ENCODE measurements around the gene TASP1. TPM values are rescaled to one million over a fixed set of nuclear protein-coding genes. Genes with fewer than 3 reads are reported as not detected.

TASP1 gene
- total and polyA plus RNA-seq, 12 donors, result 3.6 to 13.0 (median 9.6) TPM

DNA sequence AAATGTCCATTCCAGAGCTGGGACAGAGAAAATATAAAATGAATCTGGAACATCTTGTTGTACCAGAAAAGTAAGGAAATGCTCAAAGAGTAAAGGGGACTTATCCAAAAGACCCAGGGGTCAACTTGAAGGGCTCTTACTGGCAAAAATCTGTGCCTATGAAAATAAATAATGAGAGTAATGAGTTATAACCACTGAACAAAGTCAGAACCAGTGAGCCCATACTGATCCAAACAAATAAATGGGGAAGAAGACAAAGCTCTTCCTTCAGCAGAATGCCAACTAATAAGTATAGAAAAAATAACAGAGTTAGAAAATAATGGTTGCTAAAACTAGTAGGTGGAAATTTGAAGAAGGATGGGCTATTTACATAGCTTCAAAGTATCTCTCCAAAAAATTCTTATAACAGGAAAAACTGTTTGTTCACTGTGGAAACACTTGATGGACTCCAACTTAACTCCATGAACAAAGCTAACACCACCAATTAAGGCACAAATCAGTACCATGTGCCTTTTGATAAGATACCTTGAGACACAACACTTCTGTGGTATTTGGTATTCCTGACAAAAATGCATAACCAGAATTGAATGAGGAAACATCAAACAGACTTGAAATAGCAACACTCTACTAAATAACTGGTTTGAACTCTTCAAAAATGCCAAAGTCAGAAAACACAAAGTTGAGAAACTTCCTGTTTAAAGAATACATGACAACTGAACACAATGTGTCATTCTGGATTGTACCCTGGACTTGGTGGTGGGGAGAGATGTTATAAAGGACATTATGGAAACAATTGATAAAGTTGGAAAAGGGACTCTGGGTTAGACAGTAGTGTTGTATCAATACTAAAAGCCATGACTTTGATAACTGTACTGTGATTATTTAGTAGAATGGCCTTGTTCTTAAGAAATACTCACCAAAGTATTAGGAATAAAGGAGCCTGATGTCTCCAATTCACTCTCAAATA, 220.2 kb downstream of the TASP1 start:
- Histone ChIP-seq H3K27ac (no peak overlapping the region), H3K27me3 (no peaks in the 10 kb centered on the region), H3K36me3 (replicated peaks in 1 of 2) (no peaks in the 10 kb centered on the region), H3K9me3 (replicated peaks in 1 of 3) (no peaks in the 10 kb centered on the region), H3K4me3 (no peak overlapping the region), H3K4me1 (replicated peaks in 1 of 2) (no peaks in the 10 kb centered on the region)
- intact Hi-C loops (cut with DNase I), result no loop called here
- TF ChIP-seq, protein P1, sequence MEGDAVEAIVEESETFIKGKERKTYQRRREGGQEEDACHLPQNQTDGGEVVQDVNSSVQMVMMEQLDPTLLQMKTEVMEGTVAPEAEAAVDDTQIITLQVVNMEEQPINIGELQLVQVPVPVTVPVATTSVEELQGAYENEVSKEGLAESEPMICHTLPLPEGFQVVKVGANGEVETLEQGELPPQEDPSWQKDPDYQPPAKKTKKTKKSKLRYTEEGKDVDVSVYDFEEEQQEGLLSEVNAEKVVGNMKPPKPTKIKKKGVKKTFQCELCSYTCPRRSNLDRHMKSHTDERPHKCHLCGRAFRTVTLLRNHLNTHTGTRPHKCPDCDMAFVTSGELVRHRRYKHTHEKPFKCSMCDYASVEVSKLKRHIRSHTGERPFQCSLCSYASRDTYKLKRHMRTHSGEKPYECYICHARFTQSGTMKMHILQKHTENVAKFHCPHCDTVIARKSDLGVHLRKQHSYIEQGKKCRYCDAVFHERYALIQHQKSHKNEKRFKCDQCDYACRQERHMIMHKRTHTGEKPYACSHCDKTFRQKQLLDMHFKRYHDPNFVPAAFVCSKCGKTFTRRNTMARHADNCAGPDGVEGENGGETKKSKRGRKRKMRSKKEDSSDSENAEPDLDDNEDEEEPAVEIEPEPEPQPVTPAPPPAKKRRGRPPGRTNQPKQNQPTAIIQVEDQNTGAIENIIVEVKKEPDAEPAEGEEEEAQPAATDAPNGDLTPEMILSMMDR (IDR thresholded peaks at IDR 0.05), result no peak
- TF ChIP-seq POLR2A (IDR thresholded peaks at IDR 0.05), result no peak
- DNase-seq, result no peak

DNA sequence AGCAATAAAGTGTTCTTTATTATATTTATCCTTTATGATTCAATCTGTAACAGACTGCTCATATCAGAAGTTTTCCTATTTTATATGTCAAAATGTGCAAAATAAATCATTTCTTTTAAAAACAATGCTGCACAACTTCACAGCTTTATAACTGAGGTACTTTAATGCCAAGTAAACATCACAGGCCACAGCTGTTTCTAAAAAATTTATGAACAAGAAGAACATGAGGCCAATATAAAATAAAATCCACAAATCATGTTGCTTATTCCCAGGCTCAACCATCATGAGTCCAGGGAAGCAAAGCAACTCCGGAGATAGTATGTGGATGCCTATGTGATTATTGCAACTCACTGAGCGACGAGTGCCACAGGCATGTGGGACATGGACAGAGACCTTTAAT, 222.2 kb downstream of the TASP1 start:
- no peaks in the 10 kb centered on the region for H3K36me3 ChIP-seq (replicated peaks in 1 of 2)
- H3K4me3 ChIP-seq, result no peak overlapping the region
- no peak overlapping the region for H3K27ac ChIP-seq
- no peaks in the 10 kb centered on the region for H3K4me1 ChIP-seq (replicated peaks in 1 of 2)
- no peaks in the 10 kb centered on the region for H3K9me3 ChIP-seq (replicated peaks in 1 of 3)
- intact Hi-C loops (cut with DNase I), result no loop called here
- WGBS, 4 donors, result 84 to 97% (median 94%) methylated on average over 3 of the region's 3 CpGs
- H3K27me3 ChIP-seq, result no peaks in the 10 kb centered on the region
- no peak for DNase-seq
- TF ChIP-seq, protein P1 (IDR thresholded peaks at IDR 0.05), result no peak
- TF ChIP-seq POLR2A (IDR thresholded peaks at IDR 0.05), result no peak

DNA sequence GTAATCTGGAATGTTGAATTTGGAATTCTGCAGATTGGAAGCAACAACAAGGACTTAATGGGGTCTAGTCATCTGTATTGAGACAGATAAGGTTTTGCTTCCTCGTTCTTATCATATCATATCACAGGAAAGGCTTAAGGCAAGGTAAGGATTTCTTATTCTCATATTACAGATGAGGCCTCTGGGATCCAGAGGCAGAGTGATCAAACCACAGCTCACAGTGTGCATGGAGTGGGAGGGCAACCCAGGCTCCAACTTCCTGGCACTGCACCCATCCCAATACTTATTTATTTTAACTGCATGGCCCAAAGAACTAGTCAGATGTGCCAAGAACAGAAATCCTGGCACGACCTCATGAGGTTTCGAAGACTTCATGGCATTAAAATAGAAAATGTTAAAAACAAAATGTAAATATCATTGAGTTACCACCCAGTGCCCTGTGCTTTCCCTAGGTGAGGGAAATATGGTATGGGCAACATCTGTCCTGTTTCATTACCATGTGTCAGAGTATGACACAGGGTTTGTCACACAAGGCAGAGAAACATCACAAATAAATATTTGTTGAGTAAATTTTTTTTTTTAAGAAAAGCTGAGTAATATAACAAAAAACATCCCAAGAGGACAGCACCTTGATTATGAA, 225.8 kb downstream of the TASP1 start:
- intact Hi-C loops (cut with DNase I), result no loop called here
- no peak overlapping the region for H3K27ac ChIP-seq
- WGBS, 4 donors, result 72 to 90% (median 87%) methylated on average over 3 of the region's 3 CpGs

DNA sequence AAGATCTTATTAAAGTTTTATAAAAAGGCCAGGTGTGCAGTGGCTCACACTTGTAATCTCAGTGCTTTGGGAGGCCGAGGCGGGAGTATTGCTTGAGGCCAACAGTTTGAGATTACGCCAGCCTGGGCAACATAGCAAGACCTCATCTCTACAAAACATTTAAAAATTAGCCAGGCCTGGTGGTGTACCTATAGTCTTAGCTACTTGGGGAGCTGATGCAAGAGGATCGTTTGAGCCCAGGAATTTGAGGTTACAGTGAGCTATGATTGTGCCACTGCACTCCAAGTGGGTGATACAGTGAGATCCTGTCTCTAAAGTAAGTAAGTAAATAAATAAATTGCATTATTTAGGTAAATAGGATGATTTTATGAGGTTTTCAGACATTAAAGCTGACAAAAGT, 234.4 kb downstream of the TASP1 start:
- TF ChIP-seq POLR2A (IDR thresholded peaks at IDR 0.05), result no peak
- H3K36me3 ChIP-seq (replicated peaks in 1 of 2), result no peaks in the 10 kb centered on the region
- intact Hi-C loops (cut with DNase I), result no loop called here
- H3K4me1 ChIP-seq (replicated peaks in 1 of 2), result no peaks in the 10 kb centered on the region
- H3K27ac ChIP-seq, result no peak overlapping the region
- WGBS, 4 donors, result 93 to 97% (median 95%) methylated on average over 4 of the region's 4 CpGs
- H3K4me3 ChIP-seq, result no peak overlapping the region
- no peaks in the 10 kb centered on the region for H3K27me3 ChIP-seq
- no peak for DNase-seq
- H3K9me3 ChIP-seq (replicated peaks in 1 of 3), result no peaks in the 10 kb centered on the region

More for the DNA sequence above, 225.8 kb downstream of the TASP1 start:
- H3K9me3 ChIP-seq (replicated peaks in 1 of 3), result no peaks in the 10 kb centered on the region
- no peaks in the 10 kb centered on the region for H3K4me1 ChIP-seq (replicated peaks in 1 of 2)
- no peaks in the 10 kb centered on the region for H3K27me3 ChIP-seq
- H3K36me3 ChIP-seq (replicated peaks in 1 of 2), result no peaks in the 10 kb centered on the region
- TF ChIP-seq, protein P1 (IDR thresholded peaks at IDR 0.05), result no peak
- TF ChIP-seq POLR2A (IDR thresholded peaks at IDR 0.05), result no peak
- DNase-seq, result no peak
- H3K4me3 ChIP-seq, result no peak overlapping the region
